ENCODE results near the gene P4HB.
A peak's percentile ranks its signal among the peaks of the same experiment; 100 is the strongest.
"Not testable (repeated sequence)": the region's sequence is repeated elsewhere in the genome, so short reads cannot be mapped to it uniquely, and the experiment has no call there.

Gene P4HB

GRCh38 chr17:81844887-81845286, 15.4 kb downstream of the P4HB start:
- DNase-seq = no peak

GRCh38 chr17:81844327-81844851, 15.9 kb downstream of the P4HB start:
- no peak for DNase-seq

- DNase-seq = no peak
These were observed 16.5 kb downstream of the P4HB start for GRCh38 chr17:81843713-81844326.

GRCh38 chr17:81842725-81843504, 17.4 kb downstream of the P4HB start:
- DNase-seq = no peak

GRCh38 chr17:81842378-81842724, 18.0 kb downstream of the P4HB start:
- no peak for DNase-seq

- no peak for DNase-seq
These were observed 18.5 kb downstream of the P4HB start for GRCh38 chr17:81841866-81842265.

- DNase-seq = no peak
These were observed 19.2 kb downstream of the P4HB start for GRCh38 chr17:81840826-81841778.

- not testable (repeated sequence) for DNase-seq
These were observed 20.3 kb downstream of the P4HB start for GRCh38 chr17:81840059-81840458.

- no peak for DNase-seq
These were observed 21.0 kb downstream of the P4HB start for GRCh38 chr17:81839301-81839700.

GRCh38 chr17:81838753-81839255, 21.5 kb downstream of the P4HB start:
- no peak for DNase-seq

GRCh38 chr17:81837641-81838040, 22.7 kb downstream of the P4HB start:
- no peak for DNase-seq

- DNase-seq = no peak
These were observed 25.5 kb downstream of the P4HB start, which contains the start of gene PPP1R27 for GRCh38 chr17:81834831-81835267. PPP1R27 (minus strand) TSS chr17:81835050; CDS start chr17:81834953, 97 bp downstream.

GRCh38 chr17:81833921-81834830, 26.2 kb downstream of the P4HB start:
- no peak for DNase-seq

GRCh38 chr17:81833160-81833920, 27.0 kb downstream of the P4HB start, which contains the start of gene MCRIP1:
MCRIP1 (minus strand) TSS chr17:81833291; CDS start chr17:81824506, 8,785 bp downstream.
- peak; percentile 90 for DNase-seq

- no peak for DNase-seq
These were observed 27.7 kb downstream of the P4HB start for GRCh38 chr17:81832608-81833159.

GRCh38 chr17:81831957-81832607, 28.3 kb downstream of the P4HB start:
- peak; percentile 26 for DNase-seq

GRCh38 chr17:81831563-81831956, 28.8 kb downstream of the P4HB start:
- no peak for DNase-seq

GRCh38 chr17:81829858-81830257, 30.5 kb downstream of the P4HB start:
- DNase-seq = no peak

GRCh38 chr17:81828656-81829055, 31.7 kb downstream of the P4HB start:
- no peak for DNase-seq
